SKM-1 treated with dmso at 0.1 percent for 144 hours (cell line): Measurements from ENCODE around the gene CEBPZOS.

ENCODE experiments used
- DNase-seq: peaks from one replicate; lab custom pipeline; 2025; ENCODE audit not compliant: unreplicated experiment; lab: John Stamatoyannopoulos, UW

Gene CEBPZOS

GRCh38 chr2:37196320-37197195 is at the start of gene CEBPZOS:
Gene CEBPZOS (plus strand): TSS chr2:37196496. CDS start chr2:37199705, 3,209 bp downstream.
- peak; percentile 64 for DNase-seq

- DNase-seq, result no peak
Measured at GRCh38 chr2:37148325-37148724, 48.0 kb upstream of the CEBPZOS start.

GRCh38 chr2:37149626-37150322 is 46.5 kb upstream of the CEBPZOS start:
- no peak for DNase-seq

- DNase-seq, result no peak
Measured at GRCh38 chr2:37153224-37153623, 43.1 kb upstream of the CEBPZOS start.

DNA sequence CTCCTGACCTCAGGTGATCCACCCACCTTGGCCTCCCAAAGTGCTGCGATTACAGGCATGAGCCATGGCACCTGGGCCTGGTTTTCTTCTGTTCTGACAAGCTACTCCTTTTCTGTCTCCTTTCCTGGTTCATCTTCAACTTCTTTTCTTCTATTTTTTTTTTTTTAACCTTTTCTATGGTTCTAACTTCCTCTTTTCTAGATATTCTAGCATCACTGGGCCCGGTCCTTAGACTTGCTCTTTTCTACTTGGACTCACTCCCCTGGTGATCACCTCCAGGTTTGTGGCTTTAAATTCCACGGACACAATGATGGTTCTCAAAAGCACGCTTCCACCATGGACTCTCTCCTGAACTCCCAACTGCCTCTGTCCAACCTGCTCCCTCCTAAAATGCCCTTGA is 41.5 kb upstream of the CEBPZOS start:
- DNase-seq, result no peak

GRCh38 chr2:37156071-37156856 is 40.0 kb upstream of the CEBPZOS start:
- peak; percentile 22 for DNase-seq

GRCh38 chr2:37156857-37157714 is 39.2 kb upstream of the CEBPZOS start, which contains the start of gene EIF2AK2:
Gene EIF2AK2 (minus strand): TSS chr2:37156980. CDS start chr2:37147806, 9,174 bp downstream.
- peak; percentile 73 for DNase-seq

DNA sequence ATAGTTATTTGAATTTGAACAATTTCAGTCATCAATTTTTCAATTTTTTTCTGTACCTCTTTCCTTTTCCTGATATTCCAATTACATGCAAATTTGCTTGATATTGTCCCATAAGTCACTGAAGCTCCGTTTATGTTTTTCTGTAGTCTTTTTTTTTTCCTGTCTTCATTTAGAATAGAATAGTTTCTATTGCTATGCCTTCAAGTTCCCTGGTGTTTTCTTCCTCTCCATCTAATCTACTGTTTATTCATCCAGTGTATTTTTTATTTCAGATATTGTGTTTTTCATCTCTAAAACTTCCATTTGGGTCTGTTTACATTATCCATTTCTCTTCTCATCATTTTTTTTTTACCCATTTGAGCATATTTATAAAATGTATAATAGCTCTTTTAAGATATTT is 31.5 kb upstream of the CEBPZOS start:
- DNase-seq, result no peak

DNA sequence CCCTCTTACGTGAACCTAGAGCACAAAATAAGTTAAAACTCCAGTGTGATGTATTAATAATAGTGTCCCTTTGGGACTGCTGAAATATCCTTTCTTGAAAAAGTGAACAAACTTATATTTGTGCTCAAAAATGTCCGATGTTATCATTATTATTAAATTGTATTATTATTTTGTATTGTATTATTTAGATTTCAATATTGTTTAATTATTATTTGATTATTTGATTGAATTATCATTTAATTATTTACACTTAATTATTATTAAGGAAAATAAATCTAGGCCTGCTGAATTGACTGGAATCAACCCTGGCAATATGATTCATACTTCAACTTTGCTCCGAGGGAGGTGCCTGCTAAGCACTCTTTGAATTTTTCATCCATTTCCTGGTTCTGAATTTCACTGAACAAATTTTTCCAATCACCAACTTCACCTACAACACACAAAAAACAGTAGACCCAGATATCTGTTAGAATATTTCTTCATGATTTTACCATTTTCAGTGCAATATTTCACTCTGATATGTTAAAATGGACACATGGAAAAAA is 28.6 kb upstream of the CEBPZOS start:
- DNase-seq, result no peak

DNA sequence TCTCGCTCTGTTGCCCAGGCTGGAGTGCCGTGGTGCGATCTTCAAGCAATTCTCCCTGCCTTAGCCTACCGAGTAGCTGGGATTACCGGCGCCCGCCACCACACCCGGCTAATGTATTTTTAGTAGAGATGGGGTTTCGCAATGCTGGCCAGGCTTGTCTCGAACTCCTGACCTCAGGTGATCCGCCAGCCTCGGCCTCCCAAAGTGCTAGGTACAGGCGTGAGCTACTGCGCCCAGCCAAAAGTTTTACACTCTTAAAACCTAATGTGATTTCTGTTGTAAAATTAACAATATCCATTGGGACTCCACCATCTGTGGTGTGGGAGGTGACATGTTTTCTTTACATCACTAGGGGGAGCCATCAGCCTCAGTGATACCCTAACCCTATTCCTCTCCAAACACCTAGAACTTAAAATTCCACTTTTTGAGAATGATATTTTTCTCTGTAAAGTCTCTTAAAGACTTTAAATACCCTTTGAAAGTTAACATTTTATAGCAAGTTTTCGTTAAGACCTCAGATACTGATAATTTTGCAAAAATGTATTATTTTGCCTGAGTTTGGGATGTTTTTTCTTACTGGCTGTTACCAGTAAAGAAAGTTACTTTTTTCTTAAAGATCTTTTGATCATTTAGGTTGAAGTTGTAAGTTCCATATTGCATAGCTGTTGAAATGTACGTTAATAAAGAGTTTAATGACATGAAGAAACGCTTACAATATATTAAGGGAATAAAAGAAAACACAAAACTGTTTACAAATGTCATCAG is 27.9 kb upstream of the CEBPZOS start:
- DNase-seq, result peak; percentile 65

- no peak for DNase-seq
Measured at GRCh38 chr2:37171624-37171950, 24.7 kb upstream of the CEBPZOS start.

- no peak for DNase-seq
Measured at GRCh38 chr2:37173741-37174140, 22.6 kb upstream of the CEBPZOS start.

DNA sequence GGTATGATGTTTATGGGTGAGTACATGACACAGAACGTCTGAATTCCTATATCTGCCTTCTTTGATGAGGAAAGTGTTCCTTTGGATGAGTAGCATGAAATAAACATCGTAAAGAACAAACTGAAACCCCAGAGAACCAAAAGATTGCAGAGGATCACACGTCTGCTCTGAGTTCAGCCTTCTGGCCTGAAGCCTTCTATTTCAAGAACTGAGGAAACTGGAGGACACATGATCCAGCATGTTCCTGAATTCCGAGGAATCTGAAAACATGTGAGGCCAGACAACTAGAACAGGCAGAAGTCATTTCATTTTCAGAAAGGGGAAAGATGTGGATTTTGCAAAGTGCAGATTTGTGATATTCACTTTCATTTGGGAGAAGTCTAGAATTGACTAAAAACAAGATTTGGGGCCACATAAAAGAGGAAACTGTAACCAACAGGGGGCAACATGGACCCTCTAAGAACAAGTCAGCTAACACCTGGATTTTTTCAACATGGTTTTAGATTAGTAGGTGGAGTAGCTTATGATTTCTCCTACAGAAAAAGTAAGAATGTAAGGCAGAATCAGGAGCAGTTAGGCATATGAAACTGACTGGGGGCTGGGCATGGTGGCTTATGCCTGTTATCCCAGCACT is 16.2 kb upstream of the CEBPZOS start:
- DNase-seq, result no peak

- no peak for DNase-seq
Measured at GRCh38 chr2:37180640-37181039, 15.7 kb upstream of the CEBPZOS start.

DNA sequence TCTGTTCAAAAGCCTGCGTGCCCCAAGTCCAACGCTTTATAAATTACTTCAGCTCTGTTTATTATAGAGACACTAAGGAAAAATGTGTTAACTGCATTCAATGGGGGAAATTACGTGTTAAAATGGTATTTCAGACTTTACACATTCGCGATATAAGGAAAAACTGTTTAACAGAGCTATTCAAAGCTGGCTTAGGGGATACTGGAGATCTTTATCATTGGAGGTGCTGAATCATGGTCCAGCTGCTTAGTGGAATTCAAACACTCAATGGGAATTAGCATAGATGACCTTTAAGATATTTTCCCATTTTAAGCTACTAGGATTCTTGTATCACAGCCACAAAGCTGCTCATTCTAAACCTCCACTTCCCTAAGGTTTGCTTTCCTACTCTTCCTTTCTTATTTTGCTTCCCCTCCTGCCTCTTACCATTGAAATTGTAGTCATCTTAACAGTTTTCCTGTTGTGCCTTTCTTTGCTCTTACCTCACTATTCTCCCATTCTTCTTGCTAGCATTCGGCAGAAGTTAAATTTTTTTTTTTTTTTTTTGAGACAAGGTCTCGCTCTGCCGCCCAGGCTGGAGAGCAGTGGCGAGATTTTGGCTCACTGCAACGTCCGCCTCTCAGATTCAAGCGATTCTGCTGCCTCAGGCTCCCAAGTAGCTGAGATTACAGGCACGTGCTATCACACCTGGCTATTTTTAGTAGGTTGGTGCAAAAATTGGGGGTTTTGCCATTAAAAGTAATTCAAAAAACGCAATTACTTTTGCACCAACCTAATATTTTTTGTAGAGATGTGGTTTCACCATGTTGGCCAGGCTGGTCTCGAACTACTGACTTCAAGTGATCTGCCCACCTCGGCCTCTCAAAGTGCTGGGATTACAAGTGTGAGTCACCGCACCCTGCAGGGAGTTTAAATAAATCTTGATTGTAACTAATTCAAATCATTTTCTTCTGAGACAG is 14.3 kb upstream of the CEBPZOS start:
- no peak for DNase-seq

GRCh38 chr2:37188570-37188969 is 7.7 kb upstream of the CEBPZOS start, which contains the start of gene SULT6B1:
Gene SULT6B1 (minus strand): TSS chr2:37188670. CDS start chr2:37188640, 30 bp downstream.
- DNase-seq, result no peak

GRCh38 chr2:37189452-37190153 is 6.7 kb upstream of the CEBPZOS start:
- DNase-seq, result peak; percentile 83
